Endothelial cell (in vitro differentiated cells): ENCODE results near the gene GSTM3. TPM values are rescaled to one million over a fixed set of nuclear protein-coding genes. Genes with fewer than 3 reads are reported as not detected.
"Not testable (repeated sequence)": the region's sequence is repeated elsewhere in the genome, so short reads cannot be mapped to it uniquely, and the experiment has no call there.

Experiments
- DNase-seq: peaks from one replicate; pipeline ENCODE4 v3.0.0; 2021; ENCODE audit warnings: low spot score
- H3K27ac Mint-ChIP-seq: one replicate; pipeline ENCODE4 v1.8.0; 2021; ENCODE audit warnings: mixed read lengths, inconsistent platforms; ENCODE audit not compliant: unreplicated experiment
- H3K27me3 Mint-ChIP-seq: one replicate; pipeline ENCODE4 v1.8.0; 2021; ENCODE audit warnings: mild to moderate bottlenecking, moderate library complexity, mixed read lengths, inconsistent platforms; ENCODE audit not compliant: unreplicated experiment
- H3K36me3 Mint-ChIP-seq: one replicate; pipeline ENCODE4 v1.8.0; 2021; ENCODE audit warnings: mild to moderate bottlenecking, low read depth, mixed read lengths, inconsistent platforms; ENCODE audit not compliant: unreplicated experiment
- H3K4me1 Mint-ChIP-seq: one replicate; pipeline ENCODE4 v1.8.0; 2021; ENCODE audit warnings: mild to moderate bottlenecking, mixed read lengths, inconsistent platforms; ENCODE audit not compliant: unreplicated experiment
- H3K4me3 Mint-ChIP-seq: one replicate; pipeline ENCODE4 v1.8.0; 2021; ENCODE audit warnings: mild to moderate bottlenecking, mixed read lengths, inconsistent platforms; ENCODE audit not compliant: unreplicated experiment
- H3K9me3 Mint-ChIP-seq: one replicate; pipeline ENCODE4 v1.8.0; 2021; ENCODE audit warnings: mixed read lengths, inconsistent platforms; ENCODE audit not compliant: unreplicated experiment
- total RNA-seq: library from RNA; stranded (reverse); fragmentation: NEBNext Ultra II Directional; extraction: Animal tissue kit (Norgen Biotek cat#: 25700); gene quantifications from one replicate; pipeline ENCODE4 v1.2.1, GENCODE V29; 2021; ENCODE audit not compliant: unreplicated experiment
- TF ChIP-seq, protein P1 (sequence below): fragments of 200-600 bp; sonication (generic); IDR thresholded peaks from one replicate; pipeline ENCODE4 v1.5.0; 2021; ENCODE audit warnings: antibody characterized with exemption; ENCODE audit not compliant: unreplicated experiment

GSTM3 gene
- total RNA-seq, 1 donor from 2014 or later = 6.9 TPM

DNA sequence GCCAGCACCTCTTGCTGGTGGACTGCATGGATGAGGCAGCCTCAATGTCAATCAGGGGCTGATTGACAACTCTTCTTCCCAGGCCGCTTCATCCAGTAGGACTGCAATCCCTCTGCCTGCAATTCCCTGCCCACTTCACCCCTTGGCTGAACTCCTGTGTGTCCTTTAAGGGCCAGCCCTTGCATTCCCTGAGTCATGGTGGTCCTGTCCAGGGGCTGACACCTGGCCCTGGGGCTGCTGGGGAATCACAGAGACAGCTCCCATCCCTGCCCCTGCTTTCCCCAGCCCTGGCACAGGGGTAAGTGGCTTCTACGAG is 27.5 kb upstream of the GSTM3 start:
- Mint-ChIP-seq H3K36me3 (no peaks in the 10 kb centered on the region), H3K9me3 (no peaks in the 10 kb centered on the region), H3K27me3 (peaks cover 4% of the 10 kb centered on the region), H3K27ac (no peak overlapping the region), H3K4me1 (peaks cover 7% of the 10 kb centered on the region), H3K4me3 (no peak overlapping the region)
- no peak for DNase-seq
- TF ChIP-seq, protein P1, sequence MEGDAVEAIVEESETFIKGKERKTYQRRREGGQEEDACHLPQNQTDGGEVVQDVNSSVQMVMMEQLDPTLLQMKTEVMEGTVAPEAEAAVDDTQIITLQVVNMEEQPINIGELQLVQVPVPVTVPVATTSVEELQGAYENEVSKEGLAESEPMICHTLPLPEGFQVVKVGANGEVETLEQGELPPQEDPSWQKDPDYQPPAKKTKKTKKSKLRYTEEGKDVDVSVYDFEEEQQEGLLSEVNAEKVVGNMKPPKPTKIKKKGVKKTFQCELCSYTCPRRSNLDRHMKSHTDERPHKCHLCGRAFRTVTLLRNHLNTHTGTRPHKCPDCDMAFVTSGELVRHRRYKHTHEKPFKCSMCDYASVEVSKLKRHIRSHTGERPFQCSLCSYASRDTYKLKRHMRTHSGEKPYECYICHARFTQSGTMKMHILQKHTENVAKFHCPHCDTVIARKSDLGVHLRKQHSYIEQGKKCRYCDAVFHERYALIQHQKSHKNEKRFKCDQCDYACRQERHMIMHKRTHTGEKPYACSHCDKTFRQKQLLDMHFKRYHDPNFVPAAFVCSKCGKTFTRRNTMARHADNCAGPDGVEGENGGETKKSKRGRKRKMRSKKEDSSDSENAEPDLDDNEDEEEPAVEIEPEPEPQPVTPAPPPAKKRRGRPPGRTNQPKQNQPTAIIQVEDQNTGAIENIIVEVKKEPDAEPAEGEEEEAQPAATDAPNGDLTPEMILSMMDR = no peak

DNA sequence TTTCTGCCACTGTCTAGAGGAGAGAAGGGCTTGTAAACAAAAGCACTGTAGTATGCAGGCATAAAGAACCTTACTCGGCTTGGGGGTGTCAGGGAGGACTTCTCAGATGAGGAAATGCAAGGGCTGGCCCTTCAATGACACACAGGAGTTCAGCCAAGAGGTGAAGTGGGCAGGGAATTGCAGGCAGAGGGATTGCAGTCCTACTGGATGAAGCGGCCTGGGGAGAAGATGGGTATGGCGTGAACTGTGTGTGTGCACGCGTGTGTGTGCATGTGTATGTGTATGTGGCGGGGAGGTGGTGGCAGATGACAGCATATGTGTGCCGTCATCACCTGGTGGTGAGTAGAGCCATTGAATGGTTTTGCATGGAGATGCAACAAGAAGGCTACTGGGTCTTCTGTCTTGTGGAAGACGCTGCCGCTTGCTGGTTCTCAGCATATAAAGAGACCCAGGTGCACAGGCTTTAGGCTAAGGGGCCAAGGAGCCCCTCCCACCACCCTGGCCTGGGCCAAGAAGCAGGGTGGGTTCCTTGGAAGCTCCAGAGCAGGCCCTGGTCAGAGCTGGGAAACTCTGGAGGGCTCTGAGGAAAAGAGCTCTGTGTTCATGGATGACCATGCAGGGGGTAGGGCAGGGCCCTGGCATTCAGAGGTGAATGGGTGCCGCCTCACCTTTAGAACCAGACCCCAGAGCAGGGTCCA is 26.9 kb upstream of the GSTM3 start:
- H3K36me3 Mint-ChIP-seq = peaks cover 2% of the 10 kb centered on the region
- TF ChIP-seq, protein P1 = no peak
- no peak overlapping the region for H3K4me3 Mint-ChIP-seq
- peaks cover 6% of the 10 kb centered on the region for H3K27me3 Mint-ChIP-seq
- H3K4me1 Mint-ChIP-seq = peaks cover 12% of the 10 kb centered on the region
- H3K27ac Mint-ChIP-seq = no peak overlapping the region
- DNase-seq = no peak
- no peaks in the 10 kb centered on the region for H3K9me3 Mint-ChIP-seq

- H3K27ac Mint-ChIP-seq, H3K36me3 Mint-ChIP-seq, DNase-seq, H3K9me3 Mint-ChIP-seq, H3K4me3 Mint-ChIP-seq: not testable (repeated sequence)
- H3K4me1 Mint-ChIP-seq = peaks cover 19% of the 10 kb centered on the region
- H3K27me3 Mint-ChIP-seq = peaks cover 10% of the 10 kb centered on the region
Measured at GRCh38 chr1:109766991-109767636, 26.3 kb upstream of the GSTM3 start.

DNA sequence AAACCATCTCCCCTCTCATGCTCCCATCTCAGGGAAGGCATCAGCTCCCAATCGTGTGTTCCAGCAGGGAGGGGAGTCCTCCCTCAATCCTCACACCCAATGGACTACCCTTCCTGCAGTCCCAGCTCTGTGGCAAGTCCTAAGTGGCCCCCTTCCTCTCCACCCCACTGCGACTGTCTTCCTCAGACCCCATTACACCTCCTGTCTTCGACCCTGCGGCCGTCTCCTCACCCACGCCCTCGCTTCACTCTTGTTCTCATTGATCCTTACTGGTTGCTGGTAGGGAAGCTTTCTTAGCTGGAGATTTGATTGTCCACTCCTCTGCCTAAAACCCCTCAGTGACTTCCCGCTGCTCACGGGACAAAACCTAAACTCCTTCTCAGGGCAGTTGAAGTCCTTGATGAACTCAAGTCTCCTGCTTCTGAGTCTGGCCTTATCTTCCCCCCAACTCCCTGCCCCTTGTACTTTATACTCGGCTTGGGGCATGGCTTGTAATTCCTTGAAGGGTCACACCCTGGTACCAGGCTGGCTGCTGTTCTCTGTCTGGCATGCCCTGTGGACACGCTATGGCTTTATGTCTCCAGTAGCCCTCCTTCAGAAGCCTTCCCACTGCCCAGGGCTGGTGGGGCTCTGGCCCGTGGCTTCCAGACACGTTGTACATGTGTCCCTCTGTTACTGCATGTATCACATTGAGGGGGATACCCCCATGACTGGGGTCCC is 25.2 kb upstream of the GSTM3 start:
- peaks cover 9% of the 10 kb centered on the region for H3K36me3 Mint-ChIP-seq
- H3K4me1 Mint-ChIP-seq = peaks cover 20% of the 10 kb centered on the region
- no peaks in the 10 kb centered on the region for H3K9me3 Mint-ChIP-seq

GRCh38 chr1:109765483-109765815 is 24.6 kb upstream of the GSTM3 start:
- peaks cover 10% of the 10 kb centered on the region for H3K27me3 Mint-ChIP-seq

More for the DNA sequence above, 25.2 kb upstream of the GSTM3 start:
- TF ChIP-seq, protein P1 = no peak
- H3K4me3 Mint-ChIP-seq = no peak overlapping the region
- H3K27me3 Mint-ChIP-seq = peaks cover 10% of the 10 kb centered on the region
- DNase-seq = no peak
- H3K27ac Mint-ChIP-seq = no peak overlapping the region

More at GRCh38 chr1:109765483-109765815, 24.6 kb upstream of the GSTM3 start:
- Mint-ChIP-seq H3K36me3 (peaks cover 9% of the 10 kb centered on the region), H3K9me3 (no peaks in the 10 kb centered on the region), H3K27ac (no peak overlapping the region), H3K4me3 (no peak overlapping the region), H3K4me1 (peaks cover 20% of the 10 kb centered on the region)
- TF ChIP-seq, protein P1 = no peak
- no peak for DNase-seq
